ENCODE data around the gene FXYD7. TPM values are rescaled to one million over a fixed set of nuclear protein-coding genes. Genes with fewer than 3 reads are reported as not detected.
"Not testable (repeated sequence)": the region's sequence is repeated elsewhere in the genome, so short reads cannot be mapped to it uniquely, and the experiment has no call there.

FXYD7 gene
- total RNA-seq, 1 experiment from 2014 or later = not detected

DNA sequence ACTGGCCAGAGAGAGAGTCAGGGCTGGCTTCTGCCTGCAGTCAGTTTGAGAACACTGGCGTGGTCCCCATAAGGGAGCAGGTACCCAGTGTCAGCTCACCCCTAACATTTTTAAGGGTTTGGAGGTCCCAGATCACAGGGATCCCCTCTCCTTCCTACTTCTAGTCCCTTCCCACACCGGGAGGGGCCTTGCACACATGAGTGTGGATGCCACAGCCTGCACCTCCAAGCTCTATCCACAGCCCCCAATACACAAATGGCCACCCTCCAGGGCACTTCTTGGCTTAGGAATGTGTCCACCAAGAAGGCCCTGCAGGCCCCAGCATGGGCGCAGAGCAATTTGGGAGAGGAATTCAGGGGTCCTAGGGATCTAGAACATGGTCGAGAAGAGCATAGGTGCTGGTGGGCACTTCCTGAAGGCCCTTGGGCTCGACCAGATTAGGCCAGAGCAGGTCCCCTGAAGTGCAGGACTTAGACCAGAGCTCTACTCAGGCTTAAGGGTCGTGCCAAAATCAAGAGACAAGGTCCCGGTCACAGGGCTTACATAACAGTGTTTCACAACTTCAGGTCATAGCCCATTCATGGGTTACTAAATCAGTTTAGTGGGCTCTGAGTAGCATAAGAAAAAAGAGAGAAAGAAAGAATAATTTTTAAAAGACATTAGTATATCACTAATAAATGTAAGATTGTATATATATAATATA is 27.5 kb downstream of the FXYD7 start:
- no peak for DNase-seq (ENCODE audit: low read depth)
- in situ Hi-C loops (cut with HindIII; ENCODE audit: low pct_unique_long_range_greater_than_20kb, low sequenced_read_pairs) = no loop called here

- in situ Hi-C loops (cut with HindIII; ENCODE audit: low pct_unique_long_range_greater_than_20kb, low sequenced_read_pairs) = no loop called here
- no peak for DNase-seq (ENCODE audit: low read depth)
These were observed 28.7 kb downstream of the FXYD7 start for GRCh38 chr19:35171730-35172129.

DNA sequence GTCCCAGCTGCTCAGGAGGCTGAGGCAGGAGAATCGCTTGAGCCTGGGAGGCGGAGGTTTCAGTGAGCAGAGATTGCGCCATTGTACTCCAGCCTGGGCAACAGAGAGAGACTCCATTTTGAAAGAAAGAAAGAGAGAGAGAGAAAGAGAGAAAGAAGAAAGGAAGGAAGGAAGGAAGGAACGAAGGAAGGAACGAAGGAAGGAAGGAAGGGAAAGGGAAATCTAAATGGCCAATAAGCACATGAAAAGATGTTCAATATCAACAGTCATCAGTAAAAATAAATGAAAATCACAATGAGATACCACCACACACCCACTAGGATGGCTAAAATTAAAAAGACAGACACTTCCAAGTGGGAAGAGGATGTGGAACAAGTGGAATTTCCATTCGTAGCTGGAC is 31.2 kb downstream of the FXYD7 start:
- DNase-seq (ENCODE audit: low read depth) = no peak
- in situ Hi-C loops (cut with HindIII; ENCODE audit: low pct_unique_long_range_greater_than_20kb, low sequenced_read_pairs) = no loop called here

GRCh38 chr19:35176181-35176570 is 33.1 kb downstream of the FXYD7 start:
- in situ Hi-C loops (cut with HindIII; ENCODE audit: low pct_unique_long_range_greater_than_20kb, low sequenced_read_pairs) = no loop called here

GRCh38 chr19:35177377-35178274 is 34.6 kb downstream of the FXYD7 start:
- DNase-seq (ENCODE audit: low read depth) = no peak
- in situ Hi-C loops (cut with HindIII; ENCODE audit: low pct_unique_long_range_greater_than_20kb, low sequenced_read_pairs) = no loop called here

More at GRCh38 chr19:35176181-35176570, 33.1 kb downstream of the FXYD7 start:
- no peak for DNase-seq (ENCODE audit: low read depth)

GRCh38 chr19:35178701-35179100 is 35.6 kb downstream of the FXYD7 start:
- DNase-seq (ENCODE audit: low read depth) = no peak
- in situ Hi-C loops (cut with HindIII; ENCODE audit: low pct_unique_long_range_greater_than_20kb, low sequenced_read_pairs) = no loop called here

GRCh38 chr19:35179830-35180229 is 36.8 kb downstream of the FXYD7 start:
- in situ Hi-C loops (cut with HindIII; ENCODE audit: low pct_unique_long_range_greater_than_20kb, low sequenced_read_pairs) = no loop called here

GRCh38 chr19:35181387-35181786 is 38.3 kb downstream of the FXYD7 start:
- in situ Hi-C loops (cut with HindIII; ENCODE audit: low pct_unique_long_range_greater_than_20kb, low sequenced_read_pairs) = no loop called here
- no peak for DNase-seq (ENCODE audit: low read depth)

More at GRCh38 chr19:35179830-35180229, 36.8 kb downstream of the FXYD7 start:
- no peak for DNase-seq (ENCODE audit: low read depth)

GRCh38 chr19:35184267-35184666 is 41.2 kb downstream of the FXYD7 start:
- no peak for DNase-seq (ENCODE audit: low read depth)
- in situ Hi-C loops (cut with HindIII; ENCODE audit: low pct_unique_long_range_greater_than_20kb, low sequenced_read_pairs) = no loop called here

- in situ Hi-C loops (cut with HindIII; ENCODE audit: low pct_unique_long_range_greater_than_20kb, low sequenced_read_pairs) = no loop called here
These were observed 41.8 kb downstream of the FXYD7 start for GRCh38 chr19:35184884-35185283.

DNA sequence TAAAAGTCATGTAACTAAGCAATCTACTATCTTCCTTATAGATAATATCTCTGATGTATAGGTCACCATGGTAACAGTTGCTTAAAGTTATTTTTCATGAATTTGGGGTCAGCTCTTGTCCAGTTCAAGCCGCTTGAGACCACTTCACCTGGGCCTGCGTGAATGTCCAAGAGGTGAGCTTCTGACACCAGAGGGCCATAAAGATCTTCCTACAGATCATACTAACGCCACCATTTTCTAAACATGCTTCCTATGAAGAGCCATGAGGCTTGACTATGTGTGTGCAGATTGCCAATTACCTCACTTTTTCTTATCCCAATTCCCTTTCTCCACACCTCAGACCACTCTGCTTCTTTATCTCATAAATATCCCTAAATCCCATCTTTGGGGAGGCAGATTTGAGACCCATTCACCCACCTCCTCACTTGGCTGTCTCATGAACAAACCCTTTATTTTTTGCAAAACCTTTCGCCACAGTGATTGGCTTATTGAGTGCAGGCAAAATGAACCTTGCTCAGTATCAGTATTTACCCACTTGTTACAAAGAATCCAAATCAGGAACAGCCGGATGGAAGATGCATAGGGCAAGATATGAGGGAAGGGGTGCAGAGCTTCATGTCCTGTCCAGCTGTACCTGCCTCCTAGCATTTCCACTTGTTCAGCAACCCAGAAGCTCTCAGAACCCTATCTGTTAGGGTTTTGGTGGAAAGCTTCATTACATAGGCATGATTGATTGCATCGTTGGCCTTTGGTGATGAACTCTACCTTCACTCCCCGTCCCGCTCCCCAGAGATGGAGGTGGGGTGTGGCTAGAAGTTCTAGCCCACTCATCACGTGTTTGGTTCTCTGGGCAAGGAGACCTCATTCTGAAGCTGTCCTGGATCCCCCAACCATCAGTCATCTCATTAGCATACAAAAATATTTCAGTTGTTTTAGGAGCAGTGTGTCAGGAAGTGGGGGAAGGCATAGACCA is 51.2 kb downstream of the FXYD7 start:
- DNase-seq (ENCODE audit: low read depth) = no peak
- in situ Hi-C loops (cut with HindIII; ENCODE audit: low pct_unique_long_range_greater_than_20kb, low sequenced_read_pairs) = no loop called here

More at GRCh38 chr19:35184884-35185283, 41.8 kb downstream of the FXYD7 start:
- no peak for DNase-seq (ENCODE audit: low read depth)

DNA sequence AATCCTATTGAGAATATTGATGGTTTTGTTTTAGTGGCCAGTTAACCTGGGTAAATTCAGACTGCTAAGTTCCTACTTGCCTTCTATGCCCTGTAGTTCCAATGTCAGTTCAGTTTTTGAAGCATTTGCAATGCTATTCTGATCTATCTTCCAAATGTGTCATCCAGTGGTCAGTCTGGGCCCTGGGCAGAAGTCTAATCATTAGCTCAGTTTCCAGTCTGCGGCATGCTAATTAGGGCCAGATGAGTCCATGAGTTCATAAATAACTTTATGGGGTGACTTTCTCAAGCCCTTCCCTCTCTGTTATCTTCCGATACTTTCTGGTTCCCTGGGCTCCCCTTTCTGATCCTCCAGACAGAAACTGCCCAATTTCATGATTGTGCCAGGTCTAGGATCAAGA is 52.8 kb downstream of the FXYD7 start:
- DNase-seq (ENCODE audit: low read depth) = peak; percentile 9
- in situ Hi-C loops (cut with HindIII; ENCODE audit: low pct_unique_long_range_greater_than_20kb, low sequenced_read_pairs) = no loop called here

DNA sequence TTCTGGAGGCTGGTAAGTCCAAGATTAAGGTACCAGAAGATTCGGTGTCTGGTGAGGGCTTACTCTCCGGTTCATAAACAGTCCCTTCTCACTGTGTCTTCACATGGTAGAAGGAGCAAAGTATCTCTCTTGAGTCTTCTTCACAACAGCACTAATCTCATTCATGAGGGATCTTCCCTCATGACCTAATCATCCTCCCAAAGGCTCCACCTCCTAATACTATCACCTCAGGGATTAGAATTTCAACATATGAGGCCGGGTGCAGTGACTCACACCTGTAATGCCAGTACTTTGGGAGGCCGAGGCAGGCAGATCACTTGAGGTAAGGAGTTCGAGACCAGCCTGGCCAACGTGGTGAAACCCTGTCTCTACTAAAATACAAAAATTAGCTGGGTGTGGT is 53.8 kb downstream of the FXYD7 start:
- DNase-seq (ENCODE audit: low read depth); in situ Hi-C loops (cut with HindIII; ENCODE audit: low pct_unique_long_range_greater_than_20kb, low sequenced_read_pairs): not testable (repeated sequence)

DNA sequence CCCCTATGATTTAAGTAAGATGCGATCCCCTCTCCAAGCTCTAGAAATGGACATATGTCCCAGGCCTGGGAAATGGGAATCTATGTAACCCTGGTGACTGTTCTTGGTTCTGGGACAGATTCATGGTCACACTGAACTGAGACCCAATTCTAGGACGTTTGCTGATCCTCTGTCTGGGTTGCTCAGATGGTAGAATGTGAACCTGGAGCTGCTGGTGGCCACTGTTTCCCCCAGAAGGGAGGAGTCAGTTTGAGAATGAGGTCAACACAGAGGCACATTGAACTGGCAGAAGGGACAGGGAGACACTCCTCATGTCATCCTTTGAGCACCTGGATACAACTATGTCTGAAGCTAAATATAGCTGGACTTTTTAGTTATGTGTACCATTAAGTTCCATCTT is 56.4 kb downstream of the FXYD7 start:
- in situ Hi-C loops (cut with HindIII; ENCODE audit: low pct_unique_long_range_greater_than_20kb, low sequenced_read_pairs) = no loop called here
- DNase-seq (ENCODE audit: low read depth) = no peak

- in situ Hi-C loops (cut with HindIII; ENCODE audit: low pct_unique_long_range_greater_than_20kb, low sequenced_read_pairs) = no loop called here
- no peak for DNase-seq (ENCODE audit: low read depth)
These were observed 60.0 kb downstream of the FXYD7 start for GRCh38 chr19:35202722-35203688.

Data from Caki2 (cell line).